GM21515 (cell line): ENCODE measurements around the gene PCDH15.

Experiments
- ATAC-seq: cut with Tn5 transposase; IDR thresholded peaks from one replicate; pipeline ENCODE4 v1.9.1; 2021; ENCODE audit not compliant: unreplicated experiment

Gene PCDH15

GRCh38 chr10:54800741-54801421, at the start of gene PCDH15:
Gene PCDH15 (minus strand): TSS chr10:54801231. CDS start chr10:54664262, 136,969 bp downstream.
- ATAC-seq: no peak

GRCh38 chr10:54843932-54844331, 42.9 kb upstream of the PCDH15 start:
- no peak for ATAC-seq

GRCh38 chr10:54843085-54843646, 42.1 kb upstream of the PCDH15 start:
- ATAC-seq: no peak

GRCh38 chr10:54837479-54837878, 36.4 kb upstream of the PCDH15 start:
- ATAC-seq: no peak

- ATAC-seq: no peak
These were observed 32.0 kb upstream of the PCDH15 start for GRCh38 chr10:54833029-54833428.

GRCh38 chr10:54826994-54827560, 26.0 kb upstream of the PCDH15 start:
- ATAC-seq: no peak

GRCh38 chr10:54815583-54815982, 14.6 kb upstream of the PCDH15 start:
- no peak for ATAC-seq

- ATAC-seq: no peak
These were observed 7.3 kb upstream of the PCDH15 start for GRCh38 chr10:54808186-54808935.

- no peak for ATAC-seq
These were observed 1.5 kb downstream of the PCDH15 start for GRCh38 chr10:54799506-54799905.

- ATAC-seq: no peak
These were observed 3.3 kb downstream of the PCDH15 start for GRCh38 chr10:54797636-54798321.

GRCh38 chr10:54796881-54797280, 4.2 kb downstream of the PCDH15 start:
- no peak for ATAC-seq

GRCh38 chr10:54776622-54777021, 24.4 kb downstream of the PCDH15 start:
- ATAC-seq: no peak

GRCh38 chr10:54772468-54773122, 28.4 kb downstream of the PCDH15 start:
- ATAC-seq: no peak

- no peak for ATAC-seq
These were observed 32.0 kb downstream of the PCDH15 start for GRCh38 chr10:54769051-54769450.

GRCh38 chr10:54758791-54759190, 42.2 kb downstream of the PCDH15 start:
- no peak for ATAC-seq

GRCh38 chr10:54749623-54750022, 51.4 kb downstream of the PCDH15 start:
- ATAC-seq: no peak

GRCh38 chr10:54745436-54745835, 55.6 kb downstream of the PCDH15 start:
- ATAC-seq: no peak

- no peak for ATAC-seq
These were observed 58.6 kb downstream of the PCDH15 start for GRCh38 chr10:54742416-54742815.

- no peak for ATAC-seq
These were observed 72.5 kb downstream of the PCDH15 start for GRCh38 chr10:54728511-54728910.

- no peak for ATAC-seq
These were observed 79.0 kb downstream of the PCDH15 start for GRCh38 chr10:54722075-54722474.

- ATAC-seq: no peak
These were observed 90.1 kb downstream of the PCDH15 start for GRCh38 chr10:54710918-54711317.
